ENCODE data around the gene ETNK2. TPM values are rescaled to one million over a fixed set of nuclear protein-coding genes. Genes with fewer than 3 reads are reported as not detected.
A peak's percentile ranks its signal among the peaks of the same experiment; 100 is the strongest.

Gene ETNK2
- total and polyA plus RNA-seq, 2 of the 4 experiments (the other 2 are of a cell fraction) = 18.9 to 26.0 TPM

DNA sequence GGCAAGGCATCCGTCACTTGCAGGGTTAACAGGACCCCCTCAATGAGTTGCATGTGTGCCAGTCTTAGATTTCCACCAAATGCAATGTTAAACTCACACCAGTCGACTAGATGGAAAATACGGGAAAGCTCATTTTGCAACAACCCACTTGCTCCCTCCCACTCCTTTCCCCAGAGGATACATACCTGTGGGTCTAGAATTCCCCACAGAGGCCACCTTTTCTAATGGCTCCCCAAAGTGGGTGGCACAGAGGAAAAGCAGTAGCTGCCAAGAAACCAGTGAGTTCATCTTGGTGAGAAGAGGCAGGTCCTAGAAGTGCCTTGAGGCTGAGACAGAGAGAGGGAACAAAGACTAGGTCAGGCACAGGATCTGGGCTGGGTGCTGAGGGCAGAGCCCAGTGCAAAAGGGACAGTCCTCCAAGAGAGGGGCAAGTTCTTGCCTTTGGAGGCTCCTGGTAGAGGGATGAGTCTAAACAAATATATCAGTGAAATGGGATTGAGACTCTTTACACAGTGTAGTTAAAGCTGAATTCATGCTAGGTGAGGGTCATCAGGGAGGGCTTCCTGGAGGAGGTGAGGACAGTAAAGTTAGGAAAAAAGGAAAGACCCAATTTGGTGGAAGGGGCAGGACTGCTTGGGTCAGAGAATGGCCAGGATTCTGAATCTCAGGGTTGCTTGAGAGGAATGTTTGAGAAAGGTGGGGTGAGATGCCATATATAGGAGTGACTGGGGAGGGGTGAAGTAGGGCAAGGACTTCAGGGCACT is 40.9 kb upstream of the ETNK2 start:
- H4K91ac ChIP-seq (ENCODE audit: insufficient read depth, low read depth, low read length) = peak overlapping the region; percentile 61
- H3K4ac ChIP-seq (ENCODE audit: low read depth, low read length) = 0 out of 2 replicates have a peak overlapping the region, but pooled peaks have one; percentile 19
- H3K14ac ChIP-seq (replicated peaks; ENCODE audit: low read depth, low read length) = no peak overlapping the region
- peak overlapping the region; percentile 51 for H2BK120ac ChIP-seq (ENCODE audit: low read depth, low read length)
- no peak overlapping the region for H2BK5ac ChIP-seq (ENCODE audit: low read depth, low read length, poor library complexity, severe bottlenecking)
- H3K4me3 ChIP-seq (ENCODE audit: insufficient read depth, low read depth, low read length) = no peak overlapping the region
- ATAC-seq (ENCODE audit: low read depth) (no peak), DNase-seq (no peak)
- intact Hi-C loops (cut with micrococcal nuclease) = no loop called here
- no peak overlapping the region for H3K23ac ChIP-seq (ENCODE audit: low read depth, low read length)
- H4K20me1 ChIP-seq (ENCODE audit: insufficient read depth, low read length) = no peaks in the 10 kb centered on the region
- TF ChIP-seq, protein P1, sequence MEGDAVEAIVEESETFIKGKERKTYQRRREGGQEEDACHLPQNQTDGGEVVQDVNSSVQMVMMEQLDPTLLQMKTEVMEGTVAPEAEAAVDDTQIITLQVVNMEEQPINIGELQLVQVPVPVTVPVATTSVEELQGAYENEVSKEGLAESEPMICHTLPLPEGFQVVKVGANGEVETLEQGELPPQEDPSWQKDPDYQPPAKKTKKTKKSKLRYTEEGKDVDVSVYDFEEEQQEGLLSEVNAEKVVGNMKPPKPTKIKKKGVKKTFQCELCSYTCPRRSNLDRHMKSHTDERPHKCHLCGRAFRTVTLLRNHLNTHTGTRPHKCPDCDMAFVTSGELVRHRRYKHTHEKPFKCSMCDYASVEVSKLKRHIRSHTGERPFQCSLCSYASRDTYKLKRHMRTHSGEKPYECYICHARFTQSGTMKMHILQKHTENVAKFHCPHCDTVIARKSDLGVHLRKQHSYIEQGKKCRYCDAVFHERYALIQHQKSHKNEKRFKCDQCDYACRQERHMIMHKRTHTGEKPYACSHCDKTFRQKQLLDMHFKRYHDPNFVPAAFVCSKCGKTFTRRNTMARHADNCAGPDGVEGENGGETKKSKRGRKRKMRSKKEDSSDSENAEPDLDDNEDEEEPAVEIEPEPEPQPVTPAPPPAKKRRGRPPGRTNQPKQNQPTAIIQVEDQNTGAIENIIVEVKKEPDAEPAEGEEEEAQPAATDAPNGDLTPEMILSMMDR (conservative IDR thresholded peaks at IDR 0.05; ENCODE audit: low read depth, low read length) = no peak
- TF ChIP-seq MAZ (IDR thresholded peaks at IDR 0.05; ENCODE audit: borderline replicate concordance, low read depth, low read length) (no peak), MAFK (IDR thresholded peaks at IDR 0.05; ENCODE audit: low read depth, low read length) (no peak), MXI1 (IDR thresholded peaks at IDR 0.05; ENCODE audit: borderline replicate concordance, low read depth, low read length) (no peak), RFX5 (IDR thresholded peaks at IDR 0.05; ENCODE audit: low read depth, low read length) (no peak), CHD1 (IDR thresholded peaks at IDR 0.05; ENCODE audit: low read depth, low read length) (no peak), SMC3 (IDR thresholded peaks at IDR 0.05; ENCODE audit: low read depth, low read length) (no peak), FOS (IDR thresholded peaks at IDR 0.05; ENCODE audit: low read depth, low read length) (no peak), BHLHE40 (IDR thresholded peaks at IDR 0.05; ENCODE audit: low read depth, low read length) (no peak), CEBPB (IDR thresholded peaks at IDR 0.05; ENCODE audit: low read depth, low read length) (no peak), POLR2A (IDR thresholded peaks at IDR 0.05; ENCODE audit: low read depth, low read length) (no peak), RCOR1 (IDR thresholded peaks at IDR 0.05; ENCODE audit: insufficient replicate concordance, low read length) (no peak)
- TF ChIP-seq, protein P2, sequence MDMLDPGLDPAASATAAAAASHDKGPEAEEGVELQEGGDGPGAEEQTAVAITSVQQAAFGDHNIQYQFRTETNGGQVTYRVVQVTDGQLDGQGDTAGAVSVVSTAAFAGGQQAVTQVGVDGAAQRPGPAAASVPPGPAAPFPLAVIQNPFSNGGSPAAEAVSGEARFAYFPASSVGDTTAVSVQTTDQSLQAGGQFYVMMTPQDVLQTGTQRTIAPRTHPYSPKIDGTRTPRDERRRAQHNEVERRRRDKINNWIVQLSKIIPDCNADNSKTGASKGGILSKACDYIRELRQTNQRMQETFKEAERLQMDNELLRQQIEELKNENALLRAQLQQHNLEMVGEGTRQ (IDR thresholded peaks at IDR 0.05; ENCODE audit: low read depth, low read length) = no peak
- TF ChIP-seq, protein P3, sequence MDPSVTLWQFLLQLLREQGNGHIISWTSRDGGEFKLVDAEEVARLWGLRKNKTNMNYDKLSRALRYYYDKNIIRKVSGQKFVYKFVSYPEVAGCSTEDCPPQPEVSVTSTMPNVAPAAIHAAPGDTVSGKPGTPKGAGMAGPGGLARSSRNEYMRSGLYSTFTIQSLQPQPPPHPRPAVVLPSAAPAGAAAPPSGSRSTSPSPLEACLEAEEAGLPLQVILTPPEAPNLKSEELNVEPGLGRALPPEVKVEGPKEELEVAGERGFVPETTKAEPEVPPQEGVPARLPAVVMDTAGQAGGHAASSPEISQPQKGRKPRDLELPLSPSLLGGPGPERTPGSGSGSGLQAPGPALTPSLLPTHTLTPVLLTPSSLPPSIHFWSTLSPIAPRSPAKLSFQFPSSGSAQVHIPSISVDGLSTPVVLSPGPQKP (IDR thresholded peaks at IDR 0.05; ENCODE audit: borderline replicate concordance, low read depth, low read length) = no peak
- dilution Hi-C loops (cut with HindIII; ENCODE audit: low sequenced_read_pairs, unreplicated experiment) = no loop called here
- 0 out of 4 replicates have a peak overlapping the region, but pooled peaks of 1 of the 2 experiments have one; percentile 4 for H4K8ac ChIP-seq (ENCODE audit: low read depth in 2 of 2, low read length in 2 of 2)
- peaks cover 3% of the 10 kb centered on the region; the same call in 1 of the 2 replicates for H3K27me3 ChIP-seq (ENCODE audit: control insufficient read depth, insufficient read depth, low read length)
- no peak overlapping the region for H3K18ac ChIP-seq (ENCODE audit: low read depth, low read length)
- no peak overlapping the region for H3K9ac ChIP-seq (ENCODE audit: low read depth, low read length)
- H3K56ac ChIP-seq (ENCODE audit: extremely low read depth, insufficient read depth, low read length) = no peak overlapping the region
- no peaks in the 10 kb centered on the region for H3K9me3 ChIP-seq (ENCODE audit: control insufficient read depth, insufficient read depth, low read length)
- H2AK9ac ChIP-seq (replicated peaks; ENCODE audit: low read depth, low read length, poor library complexity) = no peak overlapping the region
- ChIA-PET POLR2A (ENCODE audit: unreplicated experiment) (no interaction called here), CTCF (no interaction called here)
- in situ Hi-C loops (cut with MboI; ENCODE audit: low sequenced_read_pairs) = no loop called here
- peak overlapping the region; percentile 32; the same call in 1 of the 2 replicates for H2BK20ac ChIP-seq (ENCODE audit: low read depth, low read length)
- H3K4me2 ChIP-seq (ENCODE audit: low read depth, low read length) = no peak overlapping the region
- peaks cover 22% of the 10 kb centered on the region for H3K9me1 ChIP-seq (ENCODE audit: insufficient read depth, low read length)
- no peak overlapping the region for H3K27ac ChIP-seq (ENCODE audit: insufficient read depth, low read length)
- no peak overlapping the region for H4K5ac ChIP-seq (ENCODE audit: low read depth, low read length)
- H2AK5ac ChIP-seq (ENCODE audit: low read depth, low read length) = peak overlapping the region; percentile 47; the same call in 1 of the 2 replicates
- WGBS, 2 experiments (ENCODE audit: extremely low coverage in 2 of 2, insufficient read length in 1 of 2) = no CpG with 5 or more reads among the region's 3 CpGs
- no peaks in the 10 kb centered on the region for H3K36me3 ChIP-seq (ENCODE audit: control insufficient read depth, insufficient read depth, low read length)
- peaks cover 28% of the 10 kb centered on the region for H3K4me1 ChIP-seq (ENCODE audit: control insufficient read depth, insufficient read depth, low read length)
- H2AFZ ChIP-seq (replicated peaks; ENCODE audit: low read length, poor library complexity) = no peak overlapping the region
- H2BK15ac ChIP-seq (ENCODE audit: low read depth, low read length) = no peak overlapping the region; the same call in 2 of the 3 replicates
- no TSS peak for BruUV-seq (replicated peaks)
- H3K79me1 ChIP-seq (ENCODE audit: low read depth in 1 of 2, low read length in 2 of 2) = peaks cover 6 to 24% of the 10 kb centered on the region in 2 experiments; a peak in 3 of 4 replicates
